ENCODE data around the gene GOLGA8S. TPM values are rescaled to one million over a fixed set of nuclear protein-coding genes. Genes with fewer than 3 reads are reported as not detected.
"Not testable (repeated sequence)": the region's sequence is repeated elsewhere in the genome, so short reads cannot be mapped to it uniquely, and the experiment has no call there.

The GOLGA8S gene
- not detected for polyA plus RNA-seq (2013, experiment 1 of 2)
- not detected for polyA plus RNA-seq (2013, experiment 2 of 2)

- not testable (repeated sequence) for H3K36me3 ChIP-seq (ENCODE audit: control insufficient read depth in 1 of 2, insufficient read depth in 2 of 2, low read depth in 1 of 2, low read length in 2 of 2); H3K14ac ChIP-seq (ENCODE audit: low read length in 2 of 2); H2BK12ac ChIP-seq (ENCODE audit: low read length in 2 of 2); H3K23ac ChIP-seq (ENCODE audit: low read length in 2 of 2); H3K4ac ChIP-seq (ENCODE audit: low read depth in 1 of 2, low read length in 2 of 2); H3K9me3 ChIP-seq (ENCODE audit: control insufficient read depth, low read length); H2AK5ac ChIP-seq (ENCODE audit: low read length, severe bottlenecking); H4K91ac ChIP-seq (ENCODE audit: low read length); H3K79me1 ChIP-seq (replicated peaks; ENCODE audit: low read length, poor library complexity, severe bottlenecking); H4K8ac ChIP-seq (ENCODE audit: low read length); H3K9ac ChIP-seq (ENCODE audit: low read length); H3K18ac ChIP-seq (ENCODE audit: low read depth in 1 of 2, low read length in 2 of 2); H2BK5ac ChIP-seq (ENCODE audit: low read depth, low read length, poor library complexity, severe bottlenecking); H2BK15ac ChIP-seq (ENCODE audit: low read depth, poor library complexity, severe bottlenecking); H3K27ac ChIP-seq (ENCODE audit: low read length, poor library complexity, severe bottlenecking); DNase-seq; H3K27me3 ChIP-seq (ENCODE audit: control insufficient read depth in 1 of 2, insufficient read depth in 1 of 2, low read length in 2 of 2); H2BK120ac ChIP-seq (ENCODE audit: low read depth, low read length); H3K4me1 ChIP-seq (ENCODE audit: control insufficient read depth, insufficient read depth, low read depth, low read length); H2AFZ ChIP-seq (ENCODE audit: low read depth, low read length); H3K4me3 ChIP-seq (ENCODE audit: insufficient read depth in 1 of 2, low read depth in 1 of 2, low read length in 2 of 2); H3K4me2 ChIP-seq (ENCODE audit: low read length, poor library complexity, severe bottlenecking)
- no CpG with 5 or more reads among the region's 8 CpGs for WGBS
Measured at GRCh38 chr15:23354448-23354847, at the start of gene GOLGA8S. Gene GOLGA8S (plus strand): TSS chr15:23354748. CDS start chr15:23354810, 62 bp downstream.

- H3K18ac ChIP-seq (ENCODE audit: low read depth in 1 of 2, low read length in 2 of 2); H3K27me3 ChIP-seq (ENCODE audit: control insufficient read depth in 1 of 2, insufficient read depth in 1 of 2, low read length in 2 of 2); H3K4ac ChIP-seq (ENCODE audit: low read depth in 1 of 2, low read length in 2 of 2); H2BK12ac ChIP-seq (ENCODE audit: low read length in 2 of 2); H3K4me2 ChIP-seq (ENCODE audit: low read length, poor library complexity, severe bottlenecking); H3K27ac ChIP-seq (ENCODE audit: low read length, poor library complexity, severe bottlenecking); H2BK15ac ChIP-seq (ENCODE audit: low read depth, poor library complexity, severe bottlenecking); H3K4me1 ChIP-seq (ENCODE audit: control insufficient read depth, insufficient read depth, low read depth, low read length); H4K91ac ChIP-seq (ENCODE audit: low read length); H2BK5ac ChIP-seq (ENCODE audit: low read depth, low read length, poor library complexity, severe bottlenecking); H4K8ac ChIP-seq (ENCODE audit: low read length); H3K23ac ChIP-seq (ENCODE audit: low read length in 2 of 2); H2BK120ac ChIP-seq (ENCODE audit: low read depth, low read length); H3K79me1 ChIP-seq (replicated peaks; ENCODE audit: low read length, poor library complexity, severe bottlenecking); H2AFZ ChIP-seq (ENCODE audit: low read depth, low read length); H3K14ac ChIP-seq (ENCODE audit: low read length in 2 of 2); H2AK5ac ChIP-seq (ENCODE audit: low read length, severe bottlenecking); H3K9me3 ChIP-seq (ENCODE audit: control insufficient read depth, low read length); DNase-seq: not testable (repeated sequence)
- Histone ChIP-seq H3K9ac (ENCODE audit: low read length) (peak overlapping the region; percentile 80), H3K4me3 (ENCODE audit: insufficient read depth in 1 of 2, low read depth in 1 of 2, low read length in 2 of 2) (peak overlapping the region in 1 of 2 experiments; percentile 82), H3K36me3 (ENCODE audit: control insufficient read depth in 1 of 2, insufficient read depth in 2 of 2, low read depth in 1 of 2, low read length in 2 of 2) (peaks cover 0 to 26% of the 10 kb centered on the region in 2 experiments)
- WGBS: 62% methylated on average over 4 of the region's 4 CpGs
Measured at GRCh38 chr15:23304805-23305204, 49.7 kb upstream of the GOLGA8S start.

- not testable (repeated sequence) for H3K4ac ChIP-seq (ENCODE audit: low read depth in 1 of 2, low read length in 2 of 2); H2BK120ac ChIP-seq (ENCODE audit: low read depth, low read length); H4K8ac ChIP-seq (ENCODE audit: low read length); H3K9me3 ChIP-seq (ENCODE audit: control insufficient read depth, low read length); H3K23ac ChIP-seq (ENCODE audit: low read length in 2 of 2); H3K9ac ChIP-seq (ENCODE audit: low read length); H3K4me1 ChIP-seq (ENCODE audit: control insufficient read depth, insufficient read depth, low read depth, low read length); H3K79me1 ChIP-seq (replicated peaks; ENCODE audit: low read length, poor library complexity, severe bottlenecking); H2BK15ac ChIP-seq (ENCODE audit: low read depth, poor library complexity, severe bottlenecking); H2AFZ ChIP-seq (ENCODE audit: low read depth, low read length); H3K18ac ChIP-seq (ENCODE audit: low read depth in 1 of 2, low read length in 2 of 2); H2BK5ac ChIP-seq (ENCODE audit: low read depth, low read length, poor library complexity, severe bottlenecking); H2AK5ac ChIP-seq (ENCODE audit: low read length, severe bottlenecking); H2BK12ac ChIP-seq (ENCODE audit: low read length in 2 of 2); H3K4me3 ChIP-seq (ENCODE audit: insufficient read depth in 1 of 2, low read depth in 1 of 2, low read length in 2 of 2); H3K4me2 ChIP-seq (ENCODE audit: low read length, poor library complexity, severe bottlenecking); H3K27ac ChIP-seq (ENCODE audit: low read length, poor library complexity, severe bottlenecking); H3K27me3 ChIP-seq (ENCODE audit: control insufficient read depth in 1 of 2, insufficient read depth in 1 of 2, low read length in 2 of 2); DNase-seq; H4K91ac ChIP-seq (ENCODE audit: low read length); H3K14ac ChIP-seq (ENCODE audit: low read length in 2 of 2)
- 92% methylated on average over 7 of the region's 7 CpGs for WGBS
- peaks cover 6 to 37% of the 10 kb centered on the region in 2 experiments for H3K36me3 ChIP-seq (ENCODE audit: control insufficient read depth in 1 of 2, insufficient read depth in 2 of 2, low read depth in 1 of 2, low read length in 2 of 2)
Measured at GRCh38 chr15:23305921-23306320, 48.6 kb upstream of the GOLGA8S start.

- H3K18ac ChIP-seq (ENCODE audit: low read depth in 1 of 2, low read length in 2 of 2); H3K4ac ChIP-seq (ENCODE audit: low read depth in 1 of 2, low read length in 2 of 2); H3K9me3 ChIP-seq (ENCODE audit: control insufficient read depth, low read length); H4K91ac ChIP-seq (ENCODE audit: low read length); H3K4me1 ChIP-seq (ENCODE audit: control insufficient read depth, insufficient read depth, low read depth, low read length); H3K9ac ChIP-seq (ENCODE audit: low read length); H2BK120ac ChIP-seq (ENCODE audit: low read depth, low read length); H3K4me3 ChIP-seq (ENCODE audit: insufficient read depth in 1 of 2, low read depth in 1 of 2, low read length in 2 of 2); DNase-seq; H3K14ac ChIP-seq (ENCODE audit: low read length in 2 of 2); H2BK12ac ChIP-seq (ENCODE audit: low read length in 2 of 2); H3K79me1 ChIP-seq (replicated peaks; ENCODE audit: low read length, poor library complexity, severe bottlenecking); H4K8ac ChIP-seq (ENCODE audit: low read length); H3K4me2 ChIP-seq (ENCODE audit: low read length, poor library complexity, severe bottlenecking); H2BK5ac ChIP-seq (ENCODE audit: low read depth, low read length, poor library complexity, severe bottlenecking); H3K27ac ChIP-seq (ENCODE audit: low read length, poor library complexity, severe bottlenecking); H3K23ac ChIP-seq (ENCODE audit: low read length in 2 of 2); H2AK5ac ChIP-seq (ENCODE audit: low read length, severe bottlenecking); H3K27me3 ChIP-seq (ENCODE audit: control insufficient read depth in 1 of 2, insufficient read depth in 1 of 2, low read length in 2 of 2); H2BK15ac ChIP-seq (ENCODE audit: low read depth, poor library complexity, severe bottlenecking); H2AFZ ChIP-seq (ENCODE audit: low read depth, low read length): not testable (repeated sequence)
- WGBS: 97% methylated on average over 12 of the region's 13 CpGs
- peaks cover 11 to 38% of the 10 kb centered on the region in 2 experiments for H3K36me3 ChIP-seq (ENCODE audit: control insufficient read depth in 1 of 2, insufficient read depth in 2 of 2, low read depth in 1 of 2, low read length in 2 of 2)
Measured at GRCh38 chr15:23311233-23311632, 43.3 kb upstream of the GOLGA8S start.
